ENCODE measurements around the gene TSR3.

DNA sequence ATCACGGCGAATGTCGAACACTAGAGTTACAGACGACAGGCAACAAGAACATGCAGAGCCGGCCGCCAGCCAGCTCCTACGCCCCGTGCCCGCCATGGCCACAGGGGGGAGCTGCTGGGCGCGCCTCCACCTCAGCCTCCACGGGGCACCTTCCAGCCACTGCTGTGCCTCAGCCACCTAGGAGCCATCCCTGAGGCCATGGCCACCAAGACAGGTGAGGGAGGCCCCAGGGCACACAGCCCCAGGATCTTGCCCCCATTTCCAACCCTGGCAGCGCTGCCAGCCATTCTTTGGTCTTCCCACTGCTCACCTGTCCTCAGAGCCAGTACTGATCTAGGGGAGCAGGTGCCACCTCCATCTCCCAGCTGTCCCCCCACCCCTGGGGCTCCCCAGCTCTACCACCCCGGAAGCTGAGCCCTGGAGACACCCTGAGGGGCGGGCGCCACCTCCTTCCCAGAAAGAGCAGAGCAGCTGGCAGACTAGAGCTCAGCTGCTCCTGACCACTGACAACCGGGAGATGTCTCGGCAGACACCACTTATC, 11.9 kb upstream of the TSR3 start:
- TF ChIP-seq, protein P1, sequence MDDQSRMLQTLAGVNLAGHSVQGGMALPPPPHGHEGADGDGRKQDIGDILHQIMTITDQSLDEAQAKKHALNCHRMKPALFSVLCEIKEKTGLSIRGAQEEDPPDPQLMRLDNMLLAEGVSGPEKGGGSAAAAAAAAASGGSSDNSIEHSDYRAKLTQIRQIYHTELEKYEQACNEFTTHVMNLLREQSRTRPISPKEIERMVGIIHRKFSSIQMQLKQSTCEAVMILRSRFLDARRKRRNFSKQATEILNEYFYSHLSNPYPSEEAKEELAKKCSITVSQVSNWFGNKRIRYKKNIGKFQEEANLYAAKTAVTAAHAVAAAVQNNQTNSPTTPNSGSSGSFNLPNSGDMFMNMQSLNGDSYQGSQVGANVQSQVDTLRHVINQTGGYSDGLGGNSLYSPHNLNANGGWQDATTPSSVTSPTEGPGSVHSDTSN (IDR thresholded peaks at IDR 0.05) = no peak
- TF ChIP-seq, protein P2, sequence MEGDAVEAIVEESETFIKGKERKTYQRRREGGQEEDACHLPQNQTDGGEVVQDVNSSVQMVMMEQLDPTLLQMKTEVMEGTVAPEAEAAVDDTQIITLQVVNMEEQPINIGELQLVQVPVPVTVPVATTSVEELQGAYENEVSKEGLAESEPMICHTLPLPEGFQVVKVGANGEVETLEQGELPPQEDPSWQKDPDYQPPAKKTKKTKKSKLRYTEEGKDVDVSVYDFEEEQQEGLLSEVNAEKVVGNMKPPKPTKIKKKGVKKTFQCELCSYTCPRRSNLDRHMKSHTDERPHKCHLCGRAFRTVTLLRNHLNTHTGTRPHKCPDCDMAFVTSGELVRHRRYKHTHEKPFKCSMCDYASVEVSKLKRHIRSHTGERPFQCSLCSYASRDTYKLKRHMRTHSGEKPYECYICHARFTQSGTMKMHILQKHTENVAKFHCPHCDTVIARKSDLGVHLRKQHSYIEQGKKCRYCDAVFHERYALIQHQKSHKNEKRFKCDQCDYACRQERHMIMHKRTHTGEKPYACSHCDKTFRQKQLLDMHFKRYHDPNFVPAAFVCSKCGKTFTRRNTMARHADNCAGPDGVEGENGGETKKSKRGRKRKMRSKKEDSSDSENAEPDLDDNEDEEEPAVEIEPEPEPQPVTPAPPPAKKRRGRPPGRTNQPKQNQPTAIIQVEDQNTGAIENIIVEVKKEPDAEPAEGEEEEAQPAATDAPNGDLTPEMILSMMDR (IDR thresholded peaks at IDR 0.05) = peak; percentile 67
- TF ChIP-seq FOXJ3 (CRISPR knock-in tag; IDR thresholded peaks at IDR 0.05) (no peak), EP300 (IDR thresholded peaks at IDR 0.05; ENCODE audit: borderline replicate concordance in 1 of 2, low read depth in 1 of 2, low read length in 1 of 2) (no peak), JUND (IDR thresholded peaks at IDR 0.05) (no peak)
- TF ChIP-seq, protein P3, sequence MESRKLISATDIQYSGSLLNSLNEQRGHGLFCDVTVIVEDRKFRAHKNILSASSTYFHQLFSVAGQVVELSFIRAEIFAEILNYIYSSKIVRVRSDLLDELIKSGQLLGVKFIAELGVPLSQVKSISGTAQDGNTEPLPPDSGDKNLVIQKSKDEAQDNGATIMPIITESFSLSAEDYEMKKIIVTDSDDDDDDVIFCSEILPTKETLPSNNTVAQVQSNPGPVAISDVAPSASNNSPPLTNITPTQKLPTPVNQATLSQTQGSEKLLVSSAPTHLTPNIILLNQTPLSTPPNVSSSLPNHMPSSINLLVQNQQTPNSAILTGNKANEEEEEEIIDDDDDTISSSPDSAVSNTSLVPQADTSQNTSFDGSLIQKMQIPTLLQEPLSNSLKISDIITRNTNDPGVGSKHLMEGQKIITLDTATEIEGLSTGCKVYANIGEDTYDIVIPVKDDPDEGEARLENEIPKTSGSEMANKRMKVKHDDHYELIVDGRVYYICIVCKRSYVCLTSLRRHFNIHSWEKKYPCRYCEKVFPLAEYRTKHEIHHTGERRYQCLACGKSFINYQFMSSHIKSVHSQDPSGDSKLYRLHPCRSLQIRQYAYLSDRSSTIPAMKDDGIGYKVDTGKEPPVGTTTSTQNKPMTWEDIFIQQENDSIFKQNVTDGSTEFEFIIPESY (IDR thresholded peaks at IDR 0.05; ENCODE audit: borderline replicate concordance, low read depth) = no peak

Measured in SK-N-SH (cell line).